CD4-positive, alpha-beta T cell treated with Interleukin-10 for 1 hour (primary cell): ENCODE measurements around the gene PGRMC2.

Experiments
- DNase-seq: peaks from one replicate; pipeline ENCODE4 v3.0.0-alpha.2; 2020

Gene PGRMC2, protein sequence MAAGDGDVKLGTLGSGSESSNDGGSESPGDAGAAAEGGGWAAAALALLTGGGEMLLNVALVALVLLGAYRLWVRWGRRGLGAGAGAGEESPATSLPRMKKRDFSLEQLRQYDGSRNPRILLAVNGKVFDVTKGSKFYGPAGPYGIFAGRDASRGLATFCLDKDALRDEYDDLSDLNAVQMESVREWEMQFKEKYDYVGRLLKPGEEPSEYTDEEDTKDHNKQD

DNA sequence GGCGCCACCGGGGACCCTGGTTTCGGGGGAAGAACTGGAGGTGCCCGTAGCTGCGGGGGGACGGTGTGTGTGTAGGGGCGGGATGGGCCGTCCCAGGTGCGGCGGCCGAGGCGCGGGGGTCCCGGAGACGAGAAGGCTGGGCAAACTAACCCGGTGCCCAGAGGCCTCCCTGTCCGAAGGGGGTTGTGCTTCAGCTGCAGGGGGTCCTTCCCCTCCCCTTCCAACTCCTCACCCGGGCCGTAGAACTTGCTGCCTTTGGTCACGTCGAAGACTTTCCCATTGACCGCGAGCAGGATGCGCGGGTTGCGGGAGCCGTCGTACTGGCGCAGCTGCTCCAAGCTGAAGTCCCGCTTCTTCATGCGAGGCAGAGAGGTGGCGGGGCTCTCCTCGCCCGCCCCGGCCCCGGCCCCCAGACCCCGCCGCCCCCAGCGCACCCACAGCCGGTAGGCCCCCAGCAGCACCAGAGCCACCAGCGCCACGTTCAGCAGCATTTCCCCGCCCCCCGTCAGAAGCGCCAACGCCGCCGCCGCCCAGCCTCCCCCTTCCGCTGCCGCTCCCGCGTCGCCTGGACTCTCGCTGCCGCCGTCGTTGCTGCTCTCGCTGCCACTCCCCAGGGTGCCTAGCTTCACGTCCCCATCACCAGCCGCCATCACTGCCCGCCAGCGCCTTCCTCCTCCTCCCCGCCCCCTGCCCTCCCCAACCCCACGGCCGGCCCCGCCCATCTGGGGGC lies at the start of gene PGRMC2:
TSS of gene PGRMC2 (minus strand) at position 673 of the 730 bp plus-strand sequence. CDS start at position 650, 23 bp downstream.
- no peak for DNase-seq

DNA sequence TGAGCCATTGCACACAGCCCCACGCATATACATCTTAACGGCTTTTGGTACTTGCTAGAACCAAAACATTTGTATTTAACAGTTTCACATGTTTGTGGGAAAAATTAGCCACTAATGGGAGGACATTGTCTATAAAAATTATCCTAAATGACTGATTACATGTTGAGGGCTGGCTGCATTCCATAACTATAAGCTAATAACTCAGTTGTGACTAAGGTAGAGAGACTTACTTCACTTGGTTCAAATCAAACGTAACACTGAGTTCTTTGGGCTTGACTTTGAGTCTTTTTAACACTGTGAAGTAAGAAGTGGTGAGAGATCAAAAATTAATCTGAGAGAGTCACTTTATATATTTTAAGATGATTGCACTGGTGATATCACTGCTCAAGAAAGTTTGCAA lies 47.9 kb upstream of the PGRMC2 start:
- no peak for DNase-seq

- DNase-seq = no peak
Measured at GRCh38 chr4:128334256-128334655, 46.6 kb upstream of the PGRMC2 start.

DNA sequence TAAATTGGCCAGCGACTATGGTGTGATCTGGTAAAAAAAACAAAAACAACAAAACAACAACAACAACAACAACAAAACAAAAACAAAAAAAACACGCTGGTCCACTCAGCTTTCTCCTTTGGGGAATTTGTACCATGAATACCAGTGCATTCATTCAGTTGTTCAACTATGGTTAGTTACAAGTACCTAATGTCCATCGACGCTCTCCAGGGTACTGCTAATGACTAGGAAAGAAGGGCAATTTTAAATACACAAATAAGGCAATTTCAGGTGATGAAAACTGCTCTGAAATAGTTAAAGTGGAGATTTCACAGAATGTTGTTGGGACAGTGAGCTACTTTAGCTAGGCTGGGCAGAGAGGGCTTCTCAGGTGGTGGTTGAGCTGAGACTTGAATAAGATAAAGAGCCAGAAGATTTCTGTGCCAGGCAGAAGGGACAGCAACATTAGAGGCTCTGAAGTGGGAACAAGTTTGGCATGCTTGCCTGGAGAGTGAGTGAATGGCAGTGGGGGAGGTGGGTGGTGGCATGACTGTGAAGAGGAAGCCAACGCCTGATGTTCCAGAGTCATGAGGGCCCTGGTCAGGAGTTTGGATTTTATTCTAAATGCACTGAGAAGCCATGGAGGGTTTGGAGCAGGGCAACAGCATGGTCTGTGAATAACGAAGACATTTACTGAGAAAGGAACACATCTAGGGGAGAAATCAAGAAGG lies 45.9 kb upstream of the PGRMC2 start:
- no peak for DNase-seq

DNA sequence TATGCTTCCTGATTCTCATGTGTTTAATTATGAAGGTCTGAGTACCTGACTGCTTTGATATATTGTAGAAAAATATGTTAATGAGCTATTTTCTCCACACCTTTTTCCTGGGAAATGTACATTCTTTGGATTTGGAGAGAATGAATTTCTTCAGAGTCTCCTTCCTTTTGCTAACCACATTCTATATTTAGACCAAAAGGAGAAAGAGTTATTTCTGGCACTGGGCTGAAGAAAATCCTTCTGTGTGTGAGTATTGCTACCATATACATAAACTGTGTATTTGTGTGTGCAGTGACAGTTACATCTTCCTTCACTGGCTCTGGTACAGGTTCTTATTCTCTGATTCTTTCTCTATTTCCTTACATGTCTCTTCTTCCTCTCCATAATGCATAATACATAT lies 44.5 kb upstream of the PGRMC2 start:
- no peak for DNase-seq

- DNase-seq = no peak
Measured at GRCh38 chr4:128329638-128330037, 42.0 kb upstream of the PGRMC2 start.

DNA sequence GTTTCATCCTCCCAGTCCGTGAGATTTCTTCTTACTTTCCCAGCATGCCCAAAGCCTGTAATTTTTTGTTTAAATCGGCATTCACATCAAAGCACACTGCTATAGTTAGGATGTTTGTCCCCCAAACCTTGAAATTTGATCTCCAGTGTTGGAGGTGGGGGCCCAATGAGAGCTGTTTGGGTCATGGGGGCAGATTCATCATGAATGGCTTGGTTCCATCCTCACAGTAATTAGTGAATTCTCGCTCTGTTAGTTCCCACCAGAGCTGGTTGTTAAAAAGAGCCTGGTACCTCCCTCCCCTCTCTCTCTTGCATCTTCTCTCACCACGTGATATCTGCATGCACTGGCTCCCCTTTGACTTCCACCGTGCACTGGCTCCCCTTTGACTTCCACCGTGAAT lies 40.5 kb upstream of the PGRMC2 start:
- DNase-seq = no peak

- no peak for DNase-seq
Measured at GRCh38 chr4:128323401-128323800, 35.8 kb upstream of the PGRMC2 start.

GRCh38 chr4:128322986-128323385 lies 35.4 kb upstream of the PGRMC2 start:
- no peak for DNase-seq

DNA sequence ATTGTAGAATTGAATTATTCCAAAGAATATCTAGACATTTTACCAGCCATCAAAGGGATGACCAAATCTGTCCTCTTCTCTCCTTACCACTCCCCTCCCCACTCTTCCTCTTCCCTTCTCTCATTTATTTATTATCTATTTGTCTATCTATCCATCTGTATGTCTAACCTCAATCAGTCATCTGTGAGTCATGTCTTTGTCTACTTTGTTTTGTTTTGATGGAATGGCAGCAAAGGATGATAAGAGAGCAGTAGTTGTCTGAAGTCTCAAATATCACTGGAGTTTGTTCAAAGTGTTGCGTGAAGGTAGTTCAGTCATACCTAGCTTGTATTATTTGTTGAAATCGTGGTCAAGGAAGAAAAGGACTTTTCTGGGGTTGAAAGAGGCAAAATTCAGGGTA lies 34.7 kb upstream of the PGRMC2 start:
- DNase-seq = no peak

DNA sequence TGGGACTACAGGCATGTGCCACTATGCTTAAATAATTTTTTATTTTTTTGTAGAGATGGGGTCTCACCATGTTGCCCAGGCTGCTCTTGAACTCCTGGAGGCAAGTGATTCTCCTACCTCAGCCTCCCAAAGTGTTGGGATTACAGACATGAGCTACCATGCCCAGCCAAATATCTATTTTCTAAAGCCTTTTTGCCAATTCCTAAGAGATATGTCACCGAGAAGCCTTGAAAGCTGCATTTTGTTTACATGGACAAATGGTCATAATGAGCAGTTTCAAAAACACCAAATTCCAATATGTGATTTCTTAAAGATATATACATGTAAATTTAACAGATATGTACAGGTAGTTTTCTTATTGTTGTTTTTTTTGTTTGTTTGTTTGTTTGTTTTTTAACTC lies 33.0 kb upstream of the PGRMC2 start:
- DNase-seq = no peak

GRCh38 chr4:128315756-128316520 lies 28.3 kb upstream of the PGRMC2 start:
- no peak for DNase-seq

- DNase-seq = no peak
Measured at GRCh38 chr4:128311659-128312403, 24.2 kb upstream of the PGRMC2 start.

GRCh38 chr4:128310266-128310697 lies 22.7 kb upstream of the PGRMC2 start:
- DNase-seq = no peak

GRCh38 chr4:128309585-128309984 lies 22.0 kb upstream of the PGRMC2 start:
- DNase-seq = no peak

- no peak for DNase-seq
Measured at GRCh38 chr4:128308986-128309385, 21.4 kb upstream of the PGRMC2 start.

GRCh38 chr4:128307123-128307571 lies 19.5 kb upstream of the PGRMC2 start:
- DNase-seq = no peak

DNA sequence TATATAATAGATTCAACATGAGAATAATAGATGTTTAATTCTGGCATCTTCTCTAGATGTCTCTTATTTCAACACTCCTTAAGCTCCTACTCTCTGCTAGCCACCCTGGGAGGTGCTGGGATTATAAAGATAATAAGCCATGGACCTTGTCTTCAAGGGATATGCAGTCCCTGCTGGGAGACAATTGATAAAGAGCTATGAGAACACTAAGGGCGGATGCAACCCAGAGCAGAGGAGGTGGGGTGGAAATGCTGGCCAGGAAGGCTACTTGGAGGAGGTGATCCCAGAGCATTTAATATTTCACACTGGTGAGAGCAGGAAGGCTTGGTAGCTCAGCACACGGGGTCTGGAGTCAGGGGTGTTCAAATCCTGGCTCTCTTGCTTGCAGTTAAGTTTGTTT lies 18.3 kb upstream of the PGRMC2 start:
- no peak for DNase-seq

GRCh38 chr4:128303986-128304385 lies 16.4 kb upstream of the PGRMC2 start:
- DNase-seq = no peak

DNA sequence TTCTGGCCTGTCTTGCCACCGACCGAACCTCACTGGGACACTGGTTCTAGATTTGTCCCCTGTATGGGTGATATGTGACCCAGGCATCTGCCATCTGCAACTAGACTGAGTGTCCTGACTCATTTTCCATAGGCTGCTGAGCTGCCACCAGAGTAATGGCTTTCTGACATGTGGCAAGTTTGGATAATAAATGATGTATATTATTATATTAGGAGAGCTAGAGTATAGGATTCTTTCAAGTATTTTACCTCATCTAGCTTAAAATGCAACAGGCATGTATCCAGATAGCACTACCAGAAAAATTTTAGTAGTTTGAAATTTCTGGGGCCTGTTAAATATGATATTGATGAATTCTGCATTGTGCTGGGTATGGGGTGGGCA lies 15.8 kb upstream of the PGRMC2 start:
- DNase-seq = no peak

GRCh38 chr4:128301979-128302378 lies 14.4 kb upstream of the PGRMC2 start:
- DNase-seq = no peak

DNA sequence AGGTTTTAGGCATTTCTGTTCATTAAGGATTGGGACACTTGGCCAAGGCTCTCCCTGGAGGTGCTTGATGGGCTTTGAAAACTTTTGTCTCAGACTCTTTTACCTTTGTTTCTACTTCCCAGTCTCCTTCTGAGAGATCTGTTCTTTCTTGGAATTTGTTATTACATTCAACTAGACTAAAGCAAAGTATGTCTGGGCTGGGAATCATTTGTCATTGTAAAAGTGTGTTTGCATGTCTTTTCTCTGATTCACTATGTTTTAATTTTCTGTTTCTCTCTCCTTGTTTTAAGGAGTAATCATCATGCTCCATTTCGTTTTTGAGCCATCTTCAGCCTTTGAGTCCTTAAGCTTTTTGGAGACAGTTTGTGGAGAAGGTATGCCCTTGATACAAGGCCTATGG lies 12.2 kb upstream of the PGRMC2 start:
- DNase-seq = no peak

DNA sequence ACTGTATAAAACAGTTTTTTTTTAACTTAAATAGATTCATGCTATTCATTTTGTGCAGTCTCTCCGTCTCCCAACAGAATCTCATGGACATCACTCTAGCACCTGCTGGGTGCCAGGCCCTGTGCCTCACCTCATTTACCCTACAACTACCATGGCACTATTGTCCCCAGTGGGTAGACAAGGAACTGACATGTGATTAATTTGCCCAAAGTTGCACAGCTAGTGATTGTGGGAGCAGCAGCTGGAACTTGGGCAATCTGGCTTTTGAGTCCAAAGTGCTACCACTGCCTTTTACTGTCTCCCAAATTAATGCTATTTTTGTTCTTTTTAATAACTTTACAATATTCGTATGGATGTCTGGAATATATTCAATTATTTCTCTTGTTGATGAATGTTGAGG lies 11.2 kb upstream of the PGRMC2 start:
- DNase-seq = no peak
